Left kidney (tissue), 8 donors: ENCODE data around the gene DPM3. TPM values are rescaled to one million over a fixed set of nuclear protein-coding genes. Genes with fewer than 3 reads are reported as not detected.
"Not testable (repeated sequence)": the region's sequence is repeated elsewhere in the genome, so short reads cannot be mapped to it uniquely, and the experiment has no call there.

ENCODE experiments used
- DNase-seq: peaks from one replicate; pipeline ENCODE4 v3.0.0-alpha.2; 2013
- long read RNA-seq, 8 donors: transcript quantifications; one replicate each; lab custom pipeline, GENCODE V29; 2026
- polyA plus RNA-seq: library from polyadenylated mRNA; unstranded; fragments of 120-200 nt; gene quantifications from one replicate; pipeline ENCODE4 v1.2.1, GENCODE V29; 2013; ENCODE audit not compliant: insufficient read length

Gene DPM3
- polyA plus RNA-seq: 26.9 TPM
- long read RNA-seq, donor 1, transcript DPM3-203 (2 exons, 409 nt): major isoform, 45 of 87 reads
- long read RNA-seq, donor 1, transcript DPM3-202 (1 exons, 517 nt): minor isoform, 30 of 87 reads
- long read RNA-seq, donor 1, transcript DPM3-201 (2 exons, 486 nt): minor isoform, 12 of 87 reads
- long read RNA-seq, donor 1, partial matches to known transcripts: 0 of 87 reads
- long read RNA-seq, donor 1, other reads (novel, unspliced or antisense): 0 of 87 reads
- long read RNA-seq, donor 2, transcript DPM3-203 (2 exons, 409 nt): major isoform, 34 of 57 reads
- long read RNA-seq, donor 2, transcript DPM3-202 (1 exons, 517 nt): minor isoform, 17 of 57 reads
- long read RNA-seq, donor 2, transcript DPM3-201 (2 exons, 486 nt): minor isoform, 6 of 57 reads
- long read RNA-seq, donor 2, partial matches to known transcripts: 0 of 57 reads
- long read RNA-seq, donor 2, other reads (novel, unspliced or antisense): 0 of 57 reads
- long read RNA-seq, donor 3, transcript DPM3-203 (2 exons, 409 nt): major isoform, 25 of 51 reads
- long read RNA-seq, donor 3, transcript DPM3-201 (2 exons, 486 nt): minor isoform, 7 of 51 reads
- long read RNA-seq, donor 3, transcript DPM3-202 (1 exons, 517 nt): minor isoform, 19 of 51 reads
- long read RNA-seq, donor 3, partial matches to known transcripts: 0 of 51 reads
- long read RNA-seq, donor 3, other reads (novel, unspliced or antisense): 0 of 51 reads
- long read RNA-seq, donor 4, transcript DPM3-202 (1 exons, 517 nt): minor isoform, 12 of 30 reads
- long read RNA-seq, donor 4, transcript DPM3-203 (2 exons, 409 nt): major isoform, 17 of 30 reads
- long read RNA-seq, donor 4, partial matches to known transcripts: 0 of 30 reads
- long read RNA-seq, donor 4, other reads (novel, unspliced or antisense): 0 of 30 reads
- long read RNA-seq, donor 5, transcript DPM3-201 (2 exons, 486 nt): minor isoform, 13 of 113 reads
- long read RNA-seq, donor 5, transcript DPM3-202 (1 exons, 517 nt): minor isoform, 36 of 113 reads
- long read RNA-seq, donor 5, transcript DPM3-203 (2 exons, 409 nt): major isoform, 64 of 113 reads
- long read RNA-seq, donor 5, partial matches to known transcripts: 0 of 113 reads
- long read RNA-seq, donor 5, other reads (novel, unspliced or antisense): 0 of 113 reads
- long read RNA-seq, donor 6, transcript DPM3-202 (1 exons, 517 nt): minor isoform, 27 of 64 reads
- long read RNA-seq, donor 6, transcript DPM3-201 (2 exons, 486 nt): minor isoform, 6 of 64 reads
- long read RNA-seq, donor 6, transcript DPM3-203 (2 exons, 409 nt): major isoform, 31 of 64 reads
- long read RNA-seq, donor 6, partial matches to known transcripts: 0 of 64 reads
- long read RNA-seq, donor 6, other reads (novel, unspliced or antisense): 0 of 64 reads
- long read RNA-seq, donor 7, transcript DPM3-201 (2 exons, 486 nt): minor isoform, 16 of 116 reads
- long read RNA-seq, donor 7, transcript DPM3-202 (1 exons, 517 nt): minor isoform, 32 of 116 reads
- long read RNA-seq, donor 7, transcript DPM3-203 (2 exons, 409 nt): major isoform, 68 of 116 reads
- long read RNA-seq, donor 7, partial matches to known transcripts: 0 of 116 reads
- long read RNA-seq, donor 7, other reads (novel, unspliced or antisense): 0 of 116 reads
- long read RNA-seq, donor 8, transcript DPM3-203 (2 exons, 409 nt): major isoform, 20 of 34 reads
- long read RNA-seq, donor 8, transcript DPM3-202 (1 exons, 517 nt): minor isoform, 11 of 34 reads
- long read RNA-seq, donor 8, partial matches to known transcripts: 0 of 34 reads
- long read RNA-seq, donor 8, other reads (novel, unspliced or antisense): 0 of 34 reads

- peak; percentile 83 for DNase-seq
Measured at GRCh38 chr1:155139895-155140629, at the start of gene DPM3. TSS of gene DPM3 (minus strand) at chr1:155140531. CDS start at chr1:155140240, 291 bp downstream.

- DNase-seq: not testable (repeated sequence)
Measured at GRCh38 chr1:155189926-155190325, 49.6 kb upstream of the DPM3 start.

- DNase-seq: no peak
Measured at GRCh38 chr1:155188268-155188667, 47.9 kb upstream of the DPM3 start.

- no peak for DNase-seq
Measured at GRCh38 chr1:155187456-155187891, 47.1 kb upstream of the DPM3 start.

- DNase-seq: no peak
Measured at GRCh38 chr1:155186794-155187455, 46.6 kb upstream of the DPM3 start.

GRCh38 chr1:155186067-155186793 lies 45.9 kb upstream of the DPM3 start:
- DNase-seq: no peak

- no peak for DNase-seq
Measured at GRCh38 chr1:155185783-155186066, 45.4 kb upstream of the DPM3 start.

GRCh38 chr1:155184835-155185782 lies 44.8 kb upstream of the DPM3 start:
- no peak for DNase-seq

- no peak for DNase-seq
Measured at GRCh38 chr1:155184351-155184811, 44.0 kb upstream of the DPM3 start.

GRCh38 chr1:155183775-155184221 lies 43.5 kb upstream of the DPM3 start:
- no peak for DNase-seq

GRCh38 chr1:155182052-155182550 lies 41.8 kb upstream of the DPM3 start:
- DNase-seq: no peak

- DNase-seq: no peak
Measured at GRCh38 chr1:155181371-155182051, 41.2 kb upstream of the DPM3 start.

- DNase-seq: no peak
Measured at GRCh38 chr1:155179112-155180031, 39.0 kb upstream of the DPM3 start.

- DNase-seq: no peak
Measured at GRCh38 chr1:155178441-155179111, 38.2 kb upstream of the DPM3 start.

- no peak for DNase-seq
Measured at GRCh38 chr1:155177918-155178281, 37.6 kb upstream of the DPM3 start.
